ENCODE data around the gene FAM107B.

DNA sequence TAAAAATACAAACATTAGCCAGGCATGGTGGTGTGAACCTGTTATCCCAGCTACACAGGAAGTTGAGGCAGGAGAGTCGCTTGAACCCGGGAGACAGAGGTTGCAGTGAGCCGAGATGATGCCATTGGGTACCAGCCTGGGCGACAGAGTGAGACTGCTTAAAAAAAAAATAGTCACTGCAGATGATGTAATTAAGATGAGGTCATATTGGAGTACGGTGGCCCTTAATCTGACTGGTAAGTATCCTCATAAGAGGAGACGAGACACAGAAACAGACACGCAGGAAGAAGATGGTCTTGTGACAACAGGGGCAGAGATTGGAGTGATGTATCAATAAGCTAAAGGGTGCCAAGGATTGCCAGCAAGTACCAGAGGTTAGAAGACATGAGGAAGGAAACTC, 156.0 kb downstream of the FAM107B start:
- TF ChIP-seq CTCF (IDR thresholded peaks at IDR 0.05) (no peak), POLR2A (IDR thresholded peaks at IDR 0.05) (no peak), POLR2AphosphoS5 (IDR thresholded peaks at IDR 0.05) (no peak), EP300 (IDR thresholded peaks at IDR 0.05) (no peak)
